ENCODE results near the gene COMMD3. TPM values are rescaled to one million over a fixed set of nuclear protein-coding genes. Genes with fewer than 3 reads are reported as not detected.

The COMMD3 gene
- total RNA-seq, 1 donor from 2014 or later, result 42.3 TPM

DNA sequence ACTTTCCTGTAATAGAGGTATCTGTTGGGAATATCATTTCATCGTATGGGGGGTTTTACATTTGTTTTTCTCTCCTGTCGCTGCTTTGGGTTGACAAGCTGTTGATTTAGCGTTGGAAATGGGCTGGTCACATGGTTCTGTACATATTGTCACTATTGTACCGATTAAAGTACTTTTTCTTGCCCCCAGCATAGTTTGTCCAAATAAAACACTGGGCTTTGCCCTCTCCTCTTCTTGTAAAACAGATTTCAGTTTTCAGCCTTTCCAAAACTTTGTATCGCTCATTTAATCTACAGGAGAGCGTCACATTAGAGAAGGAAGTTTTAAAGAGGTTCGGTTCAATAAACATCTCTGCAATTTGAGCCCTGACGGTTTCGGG, 8.7 kb downstream of the COMMD3 start:
- H3K4me1 Mint-ChIP-seq (ENCODE audit: unreplicated experiment), result peaks cover 21% of the 10 kb centered on the region
- no peak overlapping the region for H3K27ac Mint-ChIP-seq (ENCODE audit: unreplicated experiment)
- no peaks in the 10 kb centered on the region for H3K9me3 Mint-ChIP-seq (ENCODE audit: unreplicated experiment)
- TF ChIP-seq, protein P1, sequence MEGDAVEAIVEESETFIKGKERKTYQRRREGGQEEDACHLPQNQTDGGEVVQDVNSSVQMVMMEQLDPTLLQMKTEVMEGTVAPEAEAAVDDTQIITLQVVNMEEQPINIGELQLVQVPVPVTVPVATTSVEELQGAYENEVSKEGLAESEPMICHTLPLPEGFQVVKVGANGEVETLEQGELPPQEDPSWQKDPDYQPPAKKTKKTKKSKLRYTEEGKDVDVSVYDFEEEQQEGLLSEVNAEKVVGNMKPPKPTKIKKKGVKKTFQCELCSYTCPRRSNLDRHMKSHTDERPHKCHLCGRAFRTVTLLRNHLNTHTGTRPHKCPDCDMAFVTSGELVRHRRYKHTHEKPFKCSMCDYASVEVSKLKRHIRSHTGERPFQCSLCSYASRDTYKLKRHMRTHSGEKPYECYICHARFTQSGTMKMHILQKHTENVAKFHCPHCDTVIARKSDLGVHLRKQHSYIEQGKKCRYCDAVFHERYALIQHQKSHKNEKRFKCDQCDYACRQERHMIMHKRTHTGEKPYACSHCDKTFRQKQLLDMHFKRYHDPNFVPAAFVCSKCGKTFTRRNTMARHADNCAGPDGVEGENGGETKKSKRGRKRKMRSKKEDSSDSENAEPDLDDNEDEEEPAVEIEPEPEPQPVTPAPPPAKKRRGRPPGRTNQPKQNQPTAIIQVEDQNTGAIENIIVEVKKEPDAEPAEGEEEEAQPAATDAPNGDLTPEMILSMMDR (IDR thresholded peaks at IDR 0.05; ENCODE audit: unreplicated experiment), result no peak
- peak overlapping the region; percentile 86 for H3K4me3 Mint-ChIP-seq (ENCODE audit: unreplicated experiment)
- no peak for DNase-seq (ENCODE audit: low spot score)
- H3K36me3 Mint-ChIP-seq (ENCODE audit: low read depth, unreplicated experiment), result peaks cover 25% of the 10 kb centered on the region
- H3K27me3 Mint-ChIP-seq (ENCODE audit: unreplicated experiment), result peaks cover 23% of the 10 kb centered on the region

DNA sequence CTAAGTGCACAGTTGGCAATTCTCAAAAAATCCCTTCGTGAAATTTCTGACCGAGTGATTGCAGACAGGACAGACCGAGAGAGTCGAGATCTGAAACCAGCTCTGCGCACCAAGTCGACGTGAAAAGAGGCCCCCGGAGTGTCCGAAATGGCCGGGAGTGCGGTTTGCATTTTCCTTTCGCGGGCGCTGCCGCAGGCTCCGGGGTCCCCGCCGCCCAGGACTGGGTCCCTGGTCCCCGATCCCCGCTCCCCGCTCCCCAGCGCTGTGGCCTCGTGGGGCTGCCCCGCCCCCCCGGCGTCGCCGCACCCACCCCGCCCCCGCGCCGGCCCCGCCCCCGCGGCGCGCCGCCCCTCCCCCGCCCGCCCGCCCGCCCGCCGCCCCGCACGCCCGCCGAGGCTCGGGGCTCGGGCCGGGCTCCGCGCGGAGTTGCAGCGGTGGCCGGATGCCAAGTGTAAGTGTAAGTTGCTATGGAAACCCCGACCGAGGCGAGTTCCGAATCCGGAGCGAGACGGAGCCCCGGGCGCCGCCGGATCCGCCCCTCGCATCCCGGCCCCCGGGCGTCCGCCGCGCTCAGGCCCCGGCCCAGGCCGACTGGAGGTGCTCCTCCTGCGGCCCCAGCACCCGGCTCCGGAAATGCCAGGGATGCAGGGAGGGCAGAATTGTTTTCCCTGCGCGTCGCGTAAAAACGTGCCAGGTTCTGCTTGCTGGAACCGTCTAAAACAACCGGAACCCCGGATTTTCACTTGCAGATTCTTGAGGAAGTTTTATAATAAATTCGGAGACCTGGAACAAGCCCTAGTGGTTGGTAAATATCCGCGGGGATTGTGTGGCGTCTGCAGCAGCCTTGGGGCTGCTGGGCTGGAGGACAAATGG, 9.3 kb downstream of the COMMD3 start:
- Mint-ChIP-seq H3K27ac (ENCODE audit: unreplicated experiment) (no peak overlapping the region), H3K36me3 (ENCODE audit: low read depth, unreplicated experiment) (peaks cover 21% of the 10 kb centered on the region), H3K4me1 (ENCODE audit: unreplicated experiment) (peaks cover 18% of the 10 kb centered on the region), H3K4me3 (ENCODE audit: unreplicated experiment) (peak overlapping the region; percentile 86), H3K27me3 (ENCODE audit: unreplicated experiment) (peaks cover 19% of the 10 kb centered on the region), H3K9me3 (ENCODE audit: unreplicated experiment) (no peaks in the 10 kb centered on the region)
- TF ChIP-seq, protein P1 (IDR thresholded peaks at IDR 0.05; ENCODE audit: unreplicated experiment), result no peak
- DNase-seq (ENCODE audit: low spot score), result peak; percentile 83

DNA sequence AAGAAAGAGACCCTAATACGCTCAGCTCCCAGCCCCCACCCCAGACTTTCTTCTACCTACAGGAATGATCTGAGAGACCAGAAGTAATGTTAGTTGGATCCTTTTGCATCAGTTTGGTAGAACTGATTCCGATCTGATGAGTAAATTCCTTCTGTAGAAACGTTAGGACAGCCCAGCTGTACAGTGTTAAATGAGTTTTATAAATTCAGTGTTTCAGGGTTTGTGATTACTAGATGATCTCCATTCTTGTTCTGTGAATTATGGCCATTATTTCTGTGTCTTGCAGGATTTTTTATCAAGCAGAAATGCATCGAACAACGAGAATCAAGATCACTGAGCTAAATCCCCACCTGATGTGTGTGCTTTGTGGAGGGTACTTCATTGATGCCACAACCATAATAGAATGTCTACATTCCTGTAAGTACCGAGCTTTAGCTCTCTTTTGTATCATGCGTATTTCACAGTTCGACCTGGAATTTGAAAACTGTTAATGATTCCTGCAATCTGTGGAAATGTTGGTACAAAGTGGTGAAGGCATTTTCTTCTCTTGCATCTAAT, 10.0 kb downstream of the COMMD3 start:
- Mint-ChIP-seq H3K4me1 (ENCODE audit: unreplicated experiment) (peaks cover 18% of the 10 kb centered on the region), H3K27me3 (ENCODE audit: unreplicated experiment) (peaks cover 19% of the 10 kb centered on the region), H3K27ac (ENCODE audit: unreplicated experiment) (no peak overlapping the region), H3K4me3 (ENCODE audit: unreplicated experiment) (peak overlapping the region; percentile 68), H3K36me3 (ENCODE audit: low read depth, unreplicated experiment) (peaks cover 21% of the 10 kb centered on the region), H3K9me3 (ENCODE audit: unreplicated experiment) (no peaks in the 10 kb centered on the region)
- DNase-seq (ENCODE audit: low spot score), result no peak
- TF ChIP-seq, protein P1 (IDR thresholded peaks at IDR 0.05; ENCODE audit: unreplicated experiment), result no peak

DNA sequence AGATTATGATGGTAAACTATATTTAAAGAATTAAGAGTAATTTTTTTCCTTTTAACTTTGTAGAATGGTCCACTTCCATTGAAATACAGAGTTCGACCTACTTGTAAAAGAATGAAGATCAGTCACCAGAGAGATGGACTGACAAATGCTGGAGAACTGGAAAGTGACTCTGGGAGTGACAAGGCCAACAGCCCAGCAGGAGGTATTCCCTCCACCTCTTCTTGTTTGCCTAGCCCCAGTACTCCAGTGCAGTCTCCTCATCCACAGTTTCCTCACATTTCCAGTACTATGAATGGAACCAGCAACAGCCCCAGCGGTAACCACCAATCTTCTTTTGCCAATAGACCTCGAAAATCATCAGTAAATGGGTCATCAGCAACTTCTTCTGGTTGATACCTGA, 13.0 kb downstream of the COMMD3 start:
- no peaks in the 10 kb centered on the region for H3K9me3 Mint-ChIP-seq (ENCODE audit: unreplicated experiment)
- peaks cover 12% of the 10 kb centered on the region for H3K27me3 Mint-ChIP-seq (ENCODE audit: unreplicated experiment)
- TF ChIP-seq, protein P1 (IDR thresholded peaks at IDR 0.05; ENCODE audit: unreplicated experiment), result no peak
- H3K4me3 Mint-ChIP-seq (ENCODE audit: unreplicated experiment), result no peak overlapping the region
- DNase-seq (ENCODE audit: low spot score), result no peak
- H3K36me3 Mint-ChIP-seq (ENCODE audit: low read depth, unreplicated experiment), result peaks cover 18% of the 10 kb centered on the region
- H3K27ac Mint-ChIP-seq (ENCODE audit: unreplicated experiment), result no peak overlapping the region
- H3K4me1 Mint-ChIP-seq (ENCODE audit: unreplicated experiment), result peaks cover 27% of the 10 kb centered on the region

DNA sequence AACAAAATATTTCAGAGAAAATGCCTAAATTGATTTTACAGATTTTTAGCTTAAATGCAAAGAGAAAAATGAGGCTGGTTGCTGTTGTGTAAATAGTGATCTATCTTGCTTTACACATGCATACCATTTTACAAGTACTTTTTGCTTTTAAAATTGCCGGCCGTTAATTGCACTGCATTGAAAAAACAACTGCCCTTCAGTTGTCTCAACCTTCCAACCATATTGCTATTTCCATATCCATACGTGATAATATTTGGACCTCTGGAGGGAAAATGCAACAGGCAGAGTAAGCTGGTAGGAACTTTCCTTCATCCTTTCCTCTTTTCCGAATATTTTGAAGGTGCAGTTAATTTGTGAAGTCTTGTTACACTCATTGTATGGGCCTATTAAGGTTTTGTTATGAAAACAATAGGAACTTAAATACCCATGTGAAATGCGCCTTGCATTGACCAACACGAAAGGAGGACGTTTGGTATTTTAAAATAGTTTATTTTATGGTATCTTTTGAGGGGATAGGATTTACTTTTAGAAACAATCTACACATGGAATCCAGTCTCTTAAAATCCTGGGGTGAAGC, 16.0 kb downstream of the COMMD3 start:
- no peaks in the 10 kb centered on the region for H3K9me3 Mint-ChIP-seq (ENCODE audit: unreplicated experiment)
- DNase-seq (ENCODE audit: low spot score), result no peak
- H3K4me1 Mint-ChIP-seq (ENCODE audit: unreplicated experiment), result peaks cover 13% of the 10 kb centered on the region
- no peak overlapping the region for H3K27ac Mint-ChIP-seq (ENCODE audit: unreplicated experiment)
- H3K36me3 Mint-ChIP-seq (ENCODE audit: low read depth, unreplicated experiment), result peaks cover 18% of the 10 kb centered on the region
- TF ChIP-seq, protein P1 (IDR thresholded peaks at IDR 0.05; ENCODE audit: unreplicated experiment), result no peak
- H3K4me3 Mint-ChIP-seq (ENCODE audit: unreplicated experiment), result no peak overlapping the region
- H3K27me3 Mint-ChIP-seq (ENCODE audit: unreplicated experiment), result peaks cover 14% of the 10 kb centered on the region

All from endothelial cell (in vitro differentiated cells).